ENCODE results near the gene FBLN7. TPM values are rescaled to one million over a fixed set of nuclear protein-coding genes. Genes with fewer than 3 reads are reported as not detected.
"Not testable (repeated sequence)": the region's sequence is repeated elsewhere in the genome, so short reads cannot be mapped to it uniquely, and the experiment has no call there.

The FBLN7 gene
- total RNA-seq, 1 donor from 2014 or later, result 0.31 TPM

DNA sequence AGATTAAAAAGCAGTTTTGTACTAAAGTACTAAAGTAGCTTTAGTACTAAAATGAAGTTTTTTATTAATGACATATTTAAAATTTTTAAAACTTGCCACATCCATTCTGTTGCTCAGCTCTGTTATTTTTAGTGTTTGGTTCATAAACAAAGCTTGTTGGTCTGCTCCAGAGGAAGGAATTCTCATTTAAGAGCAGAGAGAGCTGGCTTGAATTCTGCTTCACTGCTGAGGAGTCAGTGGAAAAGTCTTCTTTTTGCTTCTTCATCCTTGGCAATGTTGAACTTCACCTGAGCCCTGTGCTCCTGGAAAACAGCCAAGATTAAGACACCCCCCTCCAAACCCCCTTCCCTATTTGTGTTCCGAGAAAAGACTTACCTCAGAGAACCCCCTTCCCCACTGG is 42.5 kb upstream of the FBLN7 start:
- peaks cover 9% of the 10 kb centered on the region for H3K4me1 Mint-ChIP-seq
- DNase-seq (no peak), ATAC-seq (ENCODE audit: low read depth) (no peak)
- H3K4me3 Mint-ChIP-seq, result no peak overlapping the region
- no peak overlapping the region for H3K27ac Mint-ChIP-seq
- no peaks in the 10 kb centered on the region for H3K9me3 Mint-ChIP-seq
- TF ChIP-seq, protein P1, sequence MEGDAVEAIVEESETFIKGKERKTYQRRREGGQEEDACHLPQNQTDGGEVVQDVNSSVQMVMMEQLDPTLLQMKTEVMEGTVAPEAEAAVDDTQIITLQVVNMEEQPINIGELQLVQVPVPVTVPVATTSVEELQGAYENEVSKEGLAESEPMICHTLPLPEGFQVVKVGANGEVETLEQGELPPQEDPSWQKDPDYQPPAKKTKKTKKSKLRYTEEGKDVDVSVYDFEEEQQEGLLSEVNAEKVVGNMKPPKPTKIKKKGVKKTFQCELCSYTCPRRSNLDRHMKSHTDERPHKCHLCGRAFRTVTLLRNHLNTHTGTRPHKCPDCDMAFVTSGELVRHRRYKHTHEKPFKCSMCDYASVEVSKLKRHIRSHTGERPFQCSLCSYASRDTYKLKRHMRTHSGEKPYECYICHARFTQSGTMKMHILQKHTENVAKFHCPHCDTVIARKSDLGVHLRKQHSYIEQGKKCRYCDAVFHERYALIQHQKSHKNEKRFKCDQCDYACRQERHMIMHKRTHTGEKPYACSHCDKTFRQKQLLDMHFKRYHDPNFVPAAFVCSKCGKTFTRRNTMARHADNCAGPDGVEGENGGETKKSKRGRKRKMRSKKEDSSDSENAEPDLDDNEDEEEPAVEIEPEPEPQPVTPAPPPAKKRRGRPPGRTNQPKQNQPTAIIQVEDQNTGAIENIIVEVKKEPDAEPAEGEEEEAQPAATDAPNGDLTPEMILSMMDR (IDR thresholded peaks at IDR 0.05), result no peak
- CTCF ChIA-PET, result no interaction called here
- POLR2A ChIA-PET, result interaction anchor here (0.6 kb wide), 1 partner anchor 1618 kb away, joined by 6 read pairs; no protein-coding TSS in a partner anchor
- peaks cover 64% of the 10 kb centered on the region for H3K36me3 Mint-ChIP-seq (ENCODE audit: low read depth)
- no peaks in the 10 kb centered on the region for H3K27me3 Mint-ChIP-seq
- intact Hi-C loops (cut with micrococcal nuclease), result no loop called here

DNA sequence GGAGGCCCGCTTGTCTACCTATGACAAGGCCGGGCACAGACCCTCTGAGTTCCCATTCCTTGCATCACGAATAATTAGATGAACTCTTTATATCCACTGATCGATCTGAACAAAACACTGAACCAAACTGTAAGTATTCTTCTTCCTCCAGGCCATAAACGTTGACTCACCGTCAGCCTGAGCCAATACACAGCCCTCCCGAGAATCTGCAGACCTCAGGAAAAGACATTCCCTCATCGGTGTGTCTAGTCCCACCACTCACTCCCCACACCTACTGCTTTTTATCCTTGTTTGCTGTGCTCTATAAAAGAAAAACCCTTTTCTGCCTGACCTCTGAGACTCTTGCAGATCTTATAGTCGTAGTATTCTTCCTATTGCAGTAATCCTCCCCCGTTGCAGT is 42.1 kb upstream of the FBLN7 start:
- intact Hi-C loops (cut with micrococcal nuclease), result no loop called here
- ATAC-seq (ENCODE audit: low read depth) (no peak), DNase-seq (no peak)
- ChIA-PET CTCF (no interaction called here), POLR2A (no interaction called here)
- Mint-ChIP-seq H3K4me1 (peaks cover 9% of the 10 kb centered on the region), H3K27ac (no peak overlapping the region), H3K36me3 (ENCODE audit: low read depth) (peaks cover 60% of the 10 kb centered on the region), H3K9me3 (no peaks in the 10 kb centered on the region), H3K4me3 (no peak overlapping the region), H3K27me3 (no peaks in the 10 kb centered on the region)
- TF ChIP-seq, protein P1 (IDR thresholded peaks at IDR 0.05), result no peak

DNA sequence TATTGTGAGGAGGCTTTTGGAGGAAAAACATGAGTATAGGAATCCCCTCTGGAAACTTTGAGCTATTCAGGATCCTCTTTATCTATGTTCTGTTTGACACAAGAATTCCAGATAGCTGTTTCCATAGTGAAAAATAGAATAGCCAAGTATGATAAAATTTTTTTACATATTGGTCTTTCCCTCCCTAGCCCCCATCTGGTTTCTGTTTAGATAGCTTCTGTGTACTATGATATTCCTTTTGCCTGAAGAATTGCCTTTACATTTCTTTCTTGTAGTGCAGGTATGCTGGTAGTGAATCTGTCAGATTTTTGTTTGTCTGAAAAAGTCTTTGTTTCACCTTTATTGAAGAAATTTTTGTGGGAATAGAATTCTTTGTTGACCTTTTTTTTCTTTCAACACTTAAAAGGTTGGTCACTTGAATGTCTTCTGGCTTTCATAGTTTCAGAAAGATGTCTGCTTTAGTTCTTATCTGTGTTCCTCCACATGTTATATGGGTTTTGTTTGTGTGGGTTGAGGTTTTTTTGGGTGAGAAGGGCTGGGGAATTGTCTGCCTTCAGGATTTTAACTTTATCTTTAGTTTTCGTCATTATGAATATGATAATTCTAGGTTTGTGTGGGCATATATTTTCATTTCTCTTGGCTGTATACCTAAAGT is 29.9 kb upstream of the FBLN7 start:
- CTCF ChIA-PET, result no interaction called here
- intact Hi-C loops (cut with micrococcal nuclease), result no loop called here
- Mint-ChIP-seq H3K9me3 (peaks cover 13% of the 10 kb centered on the region), H3K36me3 (ENCODE audit: low read depth) (peaks cover 93% of the 10 kb centered on the region), H3K27me3 (no peaks in the 10 kb centered on the region), H3K4me1 (no peaks in the 10 kb centered on the region), H3K27ac (peak overlapping the region; percentile 43), H3K4me3 (no peak overlapping the region)
- ATAC-seq (ENCODE audit: low read depth), result no peak
- TF ChIP-seq, protein P1 (IDR thresholded peaks at IDR 0.05), result no peak
- DNase-seq, result no peak
- POLR2A ChIA-PET, result no interaction called here

DNA sequence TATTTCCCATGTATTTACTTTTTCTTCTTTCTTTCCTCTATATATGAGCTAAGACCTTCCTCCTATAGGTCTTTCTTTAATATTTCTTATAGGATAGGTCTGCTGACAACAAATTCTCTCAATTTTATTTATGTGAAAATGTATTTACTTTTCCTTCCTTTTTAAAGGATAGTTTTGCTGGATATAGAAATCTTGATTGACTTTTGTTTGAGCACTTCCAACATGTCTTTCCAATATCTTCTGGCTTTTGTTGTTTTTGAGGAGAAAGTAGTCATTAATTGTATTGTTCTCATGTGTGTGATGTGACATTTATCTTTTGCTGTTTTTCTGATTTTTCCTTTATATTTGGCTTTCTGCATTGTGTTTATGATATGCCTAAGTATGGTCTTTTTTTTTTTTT is 28.9 kb upstream of the FBLN7 start:
- no peak overlapping the region for H3K4me3 Mint-ChIP-seq
- ATAC-seq (ENCODE audit: low read depth) (no peak), DNase-seq (no peak)
- no peak overlapping the region for H3K27ac Mint-ChIP-seq
- ChIA-PET CTCF (no interaction called here), POLR2A (interaction anchor here (0.6 kb wide), 2 partner anchors 73 to 201 kb away, joined by 3 to 5 read pairs; no protein-coding TSS in a partner anchor)
- peaks cover 13% of the 10 kb centered on the region for H3K9me3 Mint-ChIP-seq
- H3K4me1 Mint-ChIP-seq, result no peaks in the 10 kb centered on the region
- H3K27me3 Mint-ChIP-seq, result no peaks in the 10 kb centered on the region
- TF ChIP-seq, protein P1 (IDR thresholded peaks at IDR 0.05), result no peak
- H3K36me3 Mint-ChIP-seq (ENCODE audit: low read depth), result peaks cover 84% of the 10 kb centered on the region
- intact Hi-C loops (cut with micrococcal nuclease), result no loop called here

DNA sequence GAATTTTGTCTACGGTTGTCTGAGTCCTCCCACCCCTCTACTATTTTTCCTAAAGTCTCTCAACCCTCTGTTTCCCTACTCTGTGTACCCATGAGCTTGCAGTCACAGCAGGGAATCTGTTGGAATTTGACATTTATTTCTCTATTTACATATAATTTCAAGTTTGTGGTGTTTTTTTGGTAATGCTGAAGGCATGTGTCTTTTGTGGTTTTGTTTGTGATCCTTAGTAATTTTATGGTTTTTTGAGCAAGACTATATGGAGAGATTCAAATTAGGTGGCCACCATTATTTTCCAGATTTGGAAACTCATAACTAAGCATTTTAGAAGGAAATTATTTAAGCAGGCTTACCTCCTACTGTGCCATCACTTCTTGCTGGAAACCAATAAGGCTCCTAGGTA is 27.2 kb upstream of the FBLN7 start:
- intact Hi-C loops (cut with micrococcal nuclease), result no loop called here
- H3K27me3 Mint-ChIP-seq, result no peaks in the 10 kb centered on the region

DNA sequence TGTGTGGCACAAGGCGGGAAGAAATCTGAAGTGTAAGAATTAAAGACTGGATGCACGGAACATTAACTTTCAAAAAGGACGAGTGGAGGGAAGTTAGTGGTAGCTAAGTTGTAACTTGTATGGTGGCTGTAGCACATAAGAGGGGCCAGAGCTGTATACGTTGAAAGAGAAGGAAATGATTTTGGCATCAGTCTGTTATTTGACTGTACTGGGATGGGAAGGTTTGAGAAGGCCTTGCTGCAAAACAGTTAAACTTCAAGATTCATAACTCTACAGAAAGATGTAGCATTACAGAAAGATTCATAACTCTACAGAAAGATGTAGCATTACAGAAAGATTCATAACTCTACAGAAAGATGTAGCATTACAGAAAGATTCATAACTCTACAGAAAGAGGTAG is 24.8 kb upstream of the FBLN7 start:
- DNase-seq; H3K4me1 Mint-ChIP-seq; H3K27ac Mint-ChIP-seq; CTCF ChIA-PET; H3K4me3 Mint-ChIP-seq; ATAC-seq (ENCODE audit: low read depth); POLR2A ChIA-PET; H3K27me3 Mint-ChIP-seq: not testable (repeated sequence)
- intact Hi-C loops (cut with micrococcal nuclease), result loop anchor here (2.0 kb wide), 1 partner anchor 41 kb away; no protein-coding TSS in a partner anchor
- peaks cover 11% of the 10 kb centered on the region for H3K9me3 Mint-ChIP-seq
- peaks cover 73% of the 10 kb centered on the region for H3K36me3 Mint-ChIP-seq (ENCODE audit: low read depth)

More for the DNA sequence above, 27.2 kb upstream of the FBLN7 start:
- POLR2A ChIA-PET, result no interaction called here
- Mint-ChIP-seq H3K9me3 (peaks cover 13% of the 10 kb centered on the region), H3K4me3 (no peak overlapping the region), H3K36me3 (ENCODE audit: low read depth) (peaks cover 74% of the 10 kb centered on the region), H3K4me1 (no peaks in the 10 kb centered on the region), H3K27ac (no peak overlapping the region)
- CTCF ChIA-PET, result no interaction called here
- TF ChIP-seq, protein P1 (IDR thresholded peaks at IDR 0.05), result no peak
- no peak for ATAC-seq (ENCODE audit: low read depth)
- no peak for DNase-seq

Data from activated B cell treated with CpG ODN at 0.5 μM for 24 hours (primary cell).